Activated T-helper 17 cell treated with anti-CD3 and anti-CD28 coated beads, Interleukin-2, amount 50 U/mL, for 72 hours (primary cell): ENCODE results near the gene COL4A3. TPM values are rescaled to one million over a fixed set of nuclear protein-coding genes. Genes with fewer than 3 reads are reported as not detected.
A peak's percentile ranks its signal among the peaks of the same experiment; 100 is the strongest.

Source experiments
- ATAC-seq: fragments of 150-1000 bp; cut with Tn5 transposase; replicated peaks from 2 replicates; pipeline ENCODE4 v1.10.0; 2021; ENCODE audit warnings: mild to moderate bottlenecking, moderate library complexity
- H3K27ac Mint-ChIP-seq: one replicate; pipeline ENCODE4 v1.8.0; 2022; ENCODE audit warnings: mixed read lengths
- H3K27me3 Mint-ChIP-seq: one replicate; pipeline ENCODE4 v1.8.0; 2022; ENCODE audit warnings: mixed read lengths
- H3K36me3 Mint-ChIP-seq: one replicate; pipeline ENCODE4 v1.8.0; 2022; ENCODE audit warnings: low read depth, mild to moderate bottlenecking, mixed read lengths
- H3K4me1 Mint-ChIP-seq: one replicate; pipeline ENCODE4 v1.8.0; 2022; ENCODE audit warnings: mixed read lengths
- H3K4me3 Mint-ChIP-seq: one replicate; pipeline ENCODE4 v1.8.0; 2022; ENCODE audit warnings: mild to moderate bottlenecking, mixed read lengths
- H3K9me3 Mint-ChIP-seq: one replicate; pipeline ENCODE4 v1.8.0; 2022; ENCODE audit warnings: mixed read lengths
- total RNA-seq, 2 donors: library from RNA; stranded (reverse); gene quantifications; one replicate each; pipeline ENCODE4 v1.2.3, GENCODE V29; 2022

Gene COL4A3
- total RNA-seq, 2 donors from 2014 or later, result 0.35 to 0.42 TPM

- Mint-ChIP-seq H3K36me3 (no peaks in the 10 kb centered on the region), H3K4me1 (no peaks in the 10 kb centered on the region), H3K4me3 (no peak overlapping the region), H3K27ac (no peak overlapping the region), H3K27me3 (peaks cover 4% of the 10 kb centered on the region), H3K9me3 (peaks cover 3% of the 10 kb centered on the region)
- ATAC-seq, result no peak
Observed at GRCh38 chr2:227312579-227312978, 148.2 kb downstream of the COL4A3 start.

DNA sequence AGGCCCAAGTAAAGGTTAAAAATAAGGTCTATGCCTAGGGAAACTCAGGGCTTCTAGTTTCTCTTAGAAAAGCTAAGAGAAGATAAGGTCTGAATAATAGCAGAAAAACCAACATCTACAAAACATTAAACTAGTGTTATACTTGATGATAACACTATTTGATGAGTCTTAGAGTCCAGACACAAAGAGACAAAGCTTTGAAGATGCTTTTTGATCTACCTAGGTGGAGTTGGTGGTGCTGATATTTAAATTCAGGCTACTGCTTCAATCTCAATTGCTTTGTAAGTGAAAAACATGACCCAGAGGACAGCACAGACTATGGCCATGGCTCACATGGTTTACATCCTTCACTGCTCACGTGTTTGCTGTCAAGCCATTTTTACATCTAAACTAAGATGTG lies 148.9 kb downstream of the COL4A3 start:
- peaks cover 3% of the 10 kb centered on the region for H3K9me3 Mint-ChIP-seq

DNA sequence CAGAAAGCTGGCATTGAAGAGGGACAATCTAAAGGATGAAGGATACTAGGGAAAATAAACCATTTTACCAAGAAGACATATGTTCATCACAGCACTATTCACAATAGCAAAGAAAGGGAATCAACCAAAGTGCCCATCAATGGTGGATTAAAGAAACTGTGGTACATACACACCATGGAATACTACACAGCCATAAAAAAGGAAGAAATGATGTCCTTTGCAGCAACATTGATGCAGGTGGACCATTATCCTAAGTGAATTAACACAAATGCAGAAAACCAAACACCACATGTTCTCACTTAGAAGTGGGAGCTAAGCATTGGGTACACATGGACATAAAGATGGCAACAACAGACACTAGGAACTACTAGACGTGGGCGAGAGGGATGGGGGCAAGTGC lies 153.4 kb downstream of the COL4A3 start:
- peaks cover 8% of the 10 kb centered on the region for H3K27me3 Mint-ChIP-seq
- peaks cover 3% of the 10 kb centered on the region for H3K9me3 Mint-ChIP-seq
- H3K4me1 Mint-ChIP-seq, result peaks cover 3% of the 10 kb centered on the region
- H3K36me3 Mint-ChIP-seq, result no peaks in the 10 kb centered on the region
- H3K27ac Mint-ChIP-seq, result no peak overlapping the region
- no peak for ATAC-seq
- no peak overlapping the region for H3K4me3 Mint-ChIP-seq

More for the DNA sequence above, 148.9 kb downstream of the COL4A3 start:
- no peaks in the 10 kb centered on the region for H3K4me1 Mint-ChIP-seq
- no peak overlapping the region for H3K4me3 Mint-ChIP-seq
- no peak for ATAC-seq
- no peaks in the 10 kb centered on the region for H3K36me3 Mint-ChIP-seq
- H3K27me3 Mint-ChIP-seq, result peaks cover 4% of the 10 kb centered on the region
- H3K27ac Mint-ChIP-seq, result no peak overlapping the region

DNA sequence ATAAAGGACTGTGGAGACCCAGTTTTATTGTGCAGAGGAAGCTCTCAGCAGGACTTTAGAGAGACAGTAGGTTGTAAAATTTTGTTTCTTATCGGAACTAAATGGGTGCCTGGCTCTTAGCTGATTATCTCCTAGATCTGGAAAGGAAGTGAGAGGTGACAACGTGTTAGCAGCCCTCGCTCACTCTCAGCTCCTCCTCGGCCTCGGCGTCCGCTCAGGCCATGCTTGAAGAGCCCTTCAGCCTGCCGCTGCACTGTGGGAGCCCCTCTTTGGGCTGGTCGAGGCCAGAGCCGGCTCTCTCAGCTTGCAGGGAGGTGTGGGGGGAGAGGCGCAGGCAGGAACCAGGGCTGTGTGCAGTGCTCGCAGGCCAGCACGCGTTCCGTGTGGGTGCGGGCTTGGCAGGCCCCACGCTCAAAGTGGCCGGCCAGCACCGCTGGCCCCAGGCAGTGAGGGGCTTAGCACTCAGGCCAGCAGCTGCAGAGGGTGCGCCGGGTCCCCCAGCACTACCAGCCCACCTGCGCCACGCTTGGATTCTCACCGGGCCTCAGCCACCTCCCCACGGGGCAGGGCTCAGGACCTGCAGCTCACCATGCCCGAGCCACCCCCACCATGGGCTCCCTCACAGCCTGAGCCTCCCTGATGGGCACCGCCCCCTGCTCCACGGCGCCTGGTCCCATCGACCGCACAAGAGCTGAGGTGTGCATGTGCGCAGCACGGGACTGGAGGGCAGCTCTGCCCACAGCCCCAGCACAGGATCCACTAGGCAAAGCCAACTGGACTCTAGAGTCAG lies 156.1 kb downstream of the COL4A3 start:
- H3K9me3 Mint-ChIP-seq, result peaks cover 3% of the 10 kb centered on the region
- H3K27ac Mint-ChIP-seq, result no peak overlapping the region
- peaks cover 9% of the 10 kb centered on the region for H3K27me3 Mint-ChIP-seq
- H3K4me3 Mint-ChIP-seq, result no peak overlapping the region
- peaks cover 5% of the 10 kb centered on the region for H3K4me1 Mint-ChIP-seq
- ATAC-seq, result no peak
- no peaks in the 10 kb centered on the region for H3K36me3 Mint-ChIP-seq

GRCh38 chr2:227322530-227323205 lies 158.2 kb downstream of the COL4A3 start:
- no peak overlapping the region for H3K4me3 Mint-ChIP-seq

DNA sequence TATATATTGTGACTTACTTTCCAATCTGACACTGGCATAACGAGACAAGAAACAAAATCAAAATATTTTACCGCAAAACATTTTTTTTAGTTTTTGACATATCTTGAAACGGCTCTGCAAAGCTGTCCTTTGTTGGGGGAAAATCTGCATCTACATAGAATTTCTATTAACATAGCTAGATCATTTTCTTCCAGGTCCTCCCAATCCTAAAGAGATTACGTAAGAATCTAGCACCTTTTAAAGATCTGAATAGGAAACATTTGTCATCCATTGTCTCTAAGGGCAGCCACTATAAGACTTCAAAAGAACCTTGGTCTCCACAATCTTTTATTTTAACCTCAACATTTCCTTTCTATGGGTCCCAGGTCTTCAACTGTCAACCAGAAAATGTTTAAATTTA lies 159.4 kb downstream of the COL4A3 start:
- Mint-ChIP-seq H3K27me3 (peaks cover 5% of the 10 kb centered on the region), H3K27ac (no peak overlapping the region), H3K9me3 (no peaks in the 10 kb centered on the region), H3K4me1 (peaks cover 14% of the 10 kb centered on the region), H3K36me3 (peaks cover 11% of the 10 kb centered on the region), H3K4me3 (peak overlapping the region; percentile 94)
- no peak for ATAC-seq

More at GRCh38 chr2:227322530-227323205, 158.2 kb downstream of the COL4A3 start:
- no peak overlapping the region for H3K27ac Mint-ChIP-seq
- no peaks in the 10 kb centered on the region for H3K9me3 Mint-ChIP-seq
- H3K27me3 Mint-ChIP-seq, result peaks cover 5% of the 10 kb centered on the region
- H3K4me1 Mint-ChIP-seq, result peaks cover 14% of the 10 kb centered on the region
- peaks cover under 1% of the 10 kb centered on the region for H3K36me3 Mint-ChIP-seq
- ATAC-seq, result no peak

GRCh38 chr2:227324642-227324994 lies 160.2 kb downstream of the COL4A3 start:
- ATAC-seq, result no peak

DNA sequence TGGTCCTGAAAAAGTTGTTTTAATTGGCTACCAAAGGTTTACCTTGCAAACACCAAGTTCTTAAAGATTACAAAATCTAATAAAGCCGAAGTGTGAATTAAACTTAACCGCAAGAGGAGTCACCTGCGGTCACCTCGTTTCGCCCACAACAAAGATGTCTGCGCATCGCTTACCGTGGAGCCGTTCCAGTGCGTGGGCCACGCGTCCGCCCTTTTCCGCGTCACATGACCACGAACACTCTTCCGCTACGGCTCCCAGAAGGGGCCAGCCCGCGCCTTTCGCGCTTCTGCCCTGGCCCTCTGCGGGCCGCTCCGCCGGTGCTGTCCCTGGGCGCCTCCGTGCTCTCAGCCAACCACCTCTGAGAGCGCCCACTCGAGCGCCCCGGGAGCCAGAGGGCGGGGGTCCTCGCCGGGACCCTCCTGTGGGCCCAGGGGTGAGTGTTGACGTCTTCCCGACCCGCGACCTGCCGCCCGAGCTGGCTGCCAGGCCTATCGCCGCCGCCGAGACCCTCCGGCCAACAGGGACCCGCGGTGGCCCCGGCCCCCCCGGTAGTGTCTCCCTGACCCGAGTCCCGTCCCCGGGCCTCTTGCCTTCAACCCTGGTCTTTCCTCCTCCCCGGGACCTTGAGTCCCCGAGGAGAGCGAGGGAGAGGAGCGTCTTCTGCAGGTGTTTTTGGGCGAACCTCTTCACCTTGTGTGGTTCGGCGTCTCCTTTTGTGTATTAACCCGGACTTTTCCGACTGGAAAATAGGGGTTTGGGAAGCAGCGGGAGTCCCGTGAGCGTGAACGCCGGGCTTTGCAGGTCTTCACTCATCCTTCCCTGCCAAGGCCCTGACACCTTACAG lies 160.8 kb downstream of the COL4A3 start, which contains the start of gene MFF:
Gene MFF, plus strand, starts transcription at position 257 of the 844 bp plus-strand sequence. CDS start 5,415 bp downstream, outside the sequence.
- H3K4me3 Mint-ChIP-seq, result peak within 1 kb of the TSS; percentile 94
- H3K9me3 Mint-ChIP-seq, result no peaks in the 10 kb centered on the region
- H3K27me3 Mint-ChIP-seq, result peaks cover 5% of the 10 kb centered on the region
- peaks cover 22% of the 10 kb centered on the region for H3K36me3 Mint-ChIP-seq
- peaks cover 14% of the 10 kb centered on the region for H3K4me1 Mint-ChIP-seq
- ATAC-seq, result peak; percentile 99
- H3K27ac Mint-ChIP-seq, result peak within 1 kb of the TSS; percentile 90

More at GRCh38 chr2:227324642-227324994, 160.2 kb downstream of the COL4A3 start:
- Mint-ChIP-seq H3K4me1 (peaks cover 14% of the 10 kb centered on the region), H3K36me3 (peaks cover 19% of the 10 kb centered on the region), H3K4me3 (peak overlapping the region; percentile 94), H3K27ac (peak overlapping the region; percentile 90), H3K9me3 (no peaks in the 10 kb centered on the region), H3K27me3 (peaks cover 5% of the 10 kb centered on the region)

- Mint-ChIP-seq H3K4me3 (peak overlapping the region; percentile 94), H3K27ac (peak overlapping the region; percentile 90), H3K9me3 (no peaks in the 10 kb centered on the region), H3K27me3 (peaks cover 5% of the 10 kb centered on the region), H3K4me1 (peaks cover 14% of the 10 kb centered on the region), H3K36me3 (peaks cover 28% of the 10 kb centered on the region)
- no peak for ATAC-seq
Observed at GRCh38 chr2:227325839-227326195, 161.4 kb downstream of the COL4A3 start.

DNA sequence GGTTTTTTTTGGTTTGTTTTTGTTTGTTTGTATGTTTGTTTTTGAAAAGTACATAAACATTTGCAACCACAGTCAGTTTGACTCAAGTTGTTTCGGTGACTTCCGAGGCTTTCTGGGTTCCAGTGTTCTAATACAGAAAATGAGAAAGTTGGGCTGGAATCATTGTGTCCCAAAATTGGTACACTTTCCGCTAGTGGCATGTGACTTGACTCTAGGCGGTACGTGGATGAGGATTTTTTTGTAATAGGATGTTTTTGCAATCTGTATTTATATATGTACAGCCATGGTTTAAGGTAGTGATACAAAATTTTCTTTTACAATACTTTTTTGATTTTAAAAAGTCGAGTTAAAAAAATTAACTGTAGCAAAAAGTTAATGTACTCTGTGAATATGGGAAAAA lies 162.4 kb downstream of the COL4A3 start:
- no peaks in the 10 kb centered on the region for H3K9me3 Mint-ChIP-seq
- H3K36me3 Mint-ChIP-seq, result peaks cover 38% of the 10 kb centered on the region
- peaks cover 5% of the 10 kb centered on the region for H3K27me3 Mint-ChIP-seq
- no peak for ATAC-seq
- H3K27ac Mint-ChIP-seq, result peak overlapping the region; percentile 90
- H3K4me1 Mint-ChIP-seq, result peaks cover 14% of the 10 kb centered on the region
- peak overlapping the region; percentile 94 for H3K4me3 Mint-ChIP-seq

GRCh38 chr2:227335713-227336112 lies 171.3 kb downstream of the COL4A3 start:
- H3K36me3 Mint-ChIP-seq, result peaks cover 84% of the 10 kb centered on the region
- no peak overlapping the region for H3K27ac Mint-ChIP-seq

DNA sequence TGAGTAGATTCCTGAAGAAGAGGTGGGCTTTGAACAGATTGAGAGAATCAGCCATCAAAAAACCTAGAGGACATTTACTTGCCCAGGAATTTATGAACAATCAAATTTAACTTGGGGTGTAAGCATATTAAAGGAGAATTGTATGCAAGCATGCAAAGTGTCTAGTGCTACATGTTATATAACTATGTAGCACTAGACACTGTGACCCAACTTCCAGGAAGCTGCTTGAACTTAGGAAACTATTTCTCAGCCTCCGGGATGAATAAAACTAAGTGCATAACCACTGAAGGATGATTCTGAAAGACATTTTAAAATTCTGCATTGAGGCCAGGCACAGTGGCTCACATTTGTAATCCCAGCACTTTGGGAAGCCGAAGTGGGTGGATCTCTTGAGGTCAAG lies 173.0 kb downstream of the COL4A3 start:
- no peak for ATAC-seq
- H3K27ac Mint-ChIP-seq, result no peak overlapping the region
- H3K36me3 Mint-ChIP-seq, result peaks cover 84% of the 10 kb centered on the region
- H3K4me1 Mint-ChIP-seq, result peaks cover 11% of the 10 kb centered on the region
- H3K9me3 Mint-ChIP-seq, result no peaks in the 10 kb centered on the region
- H3K4me3 Mint-ChIP-seq, result no peak overlapping the region
- no peaks in the 10 kb centered on the region for H3K27me3 Mint-ChIP-seq

More at GRCh38 chr2:227335713-227336112, 171.3 kb downstream of the COL4A3 start:
- H3K4me1 Mint-ChIP-seq, result peaks cover 11% of the 10 kb centered on the region
- ATAC-seq, result no peak
- no peaks in the 10 kb centered on the region for H3K9me3 Mint-ChIP-seq
- H3K4me3 Mint-ChIP-seq, result no peak overlapping the region
- H3K27me3 Mint-ChIP-seq, result no peaks in the 10 kb centered on the region

DNA sequence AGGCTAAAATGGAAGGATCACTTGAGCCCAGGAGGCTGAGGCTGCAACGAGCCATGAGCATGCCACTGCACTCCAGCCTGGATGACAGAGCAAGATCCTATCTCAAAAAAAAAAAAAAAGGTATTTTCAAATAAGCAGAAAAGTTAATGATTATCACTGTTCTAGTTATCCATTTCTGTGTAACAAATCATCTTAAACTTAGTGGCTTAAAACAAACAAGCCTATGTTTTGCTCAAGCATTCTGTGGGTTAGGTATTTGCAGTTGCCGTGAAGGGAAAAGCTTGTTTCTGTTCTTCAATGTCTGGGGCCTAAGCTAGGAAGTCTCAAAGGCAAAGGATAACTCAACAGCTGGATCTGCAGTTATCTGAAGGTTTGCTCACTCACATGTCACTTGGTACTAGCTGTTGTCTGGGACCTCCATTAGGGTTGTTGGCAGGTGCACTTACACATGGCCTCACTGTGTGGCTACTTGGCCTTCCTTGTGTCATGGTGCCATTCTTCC lies 174.7 kb downstream of the COL4A3 start:
- Mint-ChIP-seq H3K27me3 (no peaks in the 10 kb centered on the region), H3K4me3 (no peak overlapping the region), H3K36me3 (peaks cover 83% of the 10 kb centered on the region), H3K27ac (no peak overlapping the region), H3K9me3 (no peaks in the 10 kb centered on the region), H3K4me1 (peaks cover 7% of the 10 kb centered on the region)
- ATAC-seq, result no peak

GRCh38 chr2:227340106-227340505 lies 175.7 kb downstream of the COL4A3 start:
- peaks cover 81% of the 10 kb centered on the region for H3K36me3 Mint-ChIP-seq
- no peaks in the 10 kb centered on the region for H3K27me3 Mint-ChIP-seq
- H3K9me3 Mint-ChIP-seq, result no peaks in the 10 kb centered on the region
- peaks cover 7% of the 10 kb centered on the region for H3K4me1 Mint-ChIP-seq
- H3K27ac Mint-ChIP-seq, result no peak overlapping the region
- no peak for ATAC-seq
- H3K4me3 Mint-ChIP-seq, result no peak overlapping the region
